Uterus (tissue), 4 donors: ENCODE measurements around the gene CRYL1. TPM values are rescaled to one million over a fixed set of nuclear protein-coding genes. Genes with fewer than 3 reads are reported as not detected.

Experiments used
- DNase-seq, 2 donors: peaks; one replicate each; pipeline ENCODE4 v3.0.0-alpha.2; 2019 to 2020
- H3K27ac ChIP-seq, 2 donors: fragments of 200-600 bp; sonication (generic); 1 replicate in 1 of 2; 2 replicates in 1 of 2; pipeline ENCODE4 v1.5.1; 2016 to 2018
- H3K27me3 ChIP-seq, 2 donors: fragments of 200-600 bp; sonication (generic); one replicate each; pipeline ENCODE4 v1.5.1; 2018 to 2019; ENCODE audit warnings: control low read depth in 1 of 2
- H3K36me3 ChIP-seq, 2 donors: fragments of 200-600 bp; sonication (generic); one replicate each; pipeline ENCODE4 v1.5.1; 2019; ENCODE audit warnings: control low read depth in 1 of 2
- H3K4me1 ChIP-seq, 2 donors: fragments of 200-600 bp; sonication (generic); one replicate each; pipeline ENCODE4 v1.5.1; 2018 to 2019; ENCODE audit warnings: control low read depth in 1 of 2
- H3K4me3 ChIP-seq, 2 donors: fragments of 200-600 bp; sonication (generic); 1 replicate in 1 of 2; 2 replicates in 1 of 2; pipeline ENCODE4 v1.5.1; 2018 to 2019; ENCODE audit warnings: mild to moderate bottlenecking in 1 of 2
- H3K9me3 ChIP-seq, 2 donors: fragments of 200-600 bp; sonication (generic); one replicate each; pipeline ENCODE4 v1.5.1; 2019; ENCODE audit warnings: control low read depth in 1 of 2
- CTCF ChIP-seq, 4 experiments: fragments of 200-600 bp in 2 of 4; fragments of 450-650 bp in 2 of 4; sonication (generic) in 2 of 4; IDR thresholded peaks; one replicate each; pipeline ENCODE4 v1.5.1; 2016 to 2019; ENCODE audit warnings: antibody characterized with exemption in 4 of 4, mild to moderate bottlenecking in 2 of 4, moderate library complexity in 1 of 4
- POLR2A ChIP-seq, 2 donors: fragments of 450-650 bp; IDR thresholded peaks; one replicate each; pipeline ENCODE4 v1.6.1; 2016; ENCODE audit warnings: antibody characterized with exemption in 2 of 2, mild to moderate bottlenecking in 1 of 2, moderate library complexity in 1 of 2
- intact Hi-C: fragments of 100-400 bp; cut with DNase I; formaldehyde crosslinking; loops from one replicate; pipeline ENCODE4 v1.15.1; 2023; ENCODE audit warnings: low total_unique reads
- total RNA-seq, 4 donors: library from RNA; depleted of rRNA in 3 of 4; stranded (reverse); fragments of >200 nt in 3 of 4; gene quantifications; one replicate each; pipeline versions ENCODE4 v1.1.0 to v1.2.4, GENCODE V29; 2014 to 2023
- donor health status: DM: yes; HTN: yes; CAD: no.

The CRYL1 gene
- total RNA-seq, 4 donors from 2014 or later, result 35.6 to 90.4 (median 50.7) TPM

- TF ChIP-seq POLR2A (IDR thresholded peaks at IDR 0.05) (no peak), CTCF (IDR thresholded peaks at IDR 0.05) (no peak)
- Histone ChIP-seq H3K4me3 (no peak overlapping the region), H3K27ac (no peak overlapping the region), H3K27me3 (no peaks in the 10 kb centered on the region), H3K9me3 (no peaks in the 10 kb centered on the region), H3K36me3 (no peaks in the 10 kb centered on the region), H3K4me1 (no peaks in the 10 kb centered on the region)
- DNase-seq, result no peak
- intact Hi-C loops, result no loop called here
Observed at GRCh38 chr13:20528452-20528851, 2.8 kb upstream of the CRYL1 start.

DNA sequence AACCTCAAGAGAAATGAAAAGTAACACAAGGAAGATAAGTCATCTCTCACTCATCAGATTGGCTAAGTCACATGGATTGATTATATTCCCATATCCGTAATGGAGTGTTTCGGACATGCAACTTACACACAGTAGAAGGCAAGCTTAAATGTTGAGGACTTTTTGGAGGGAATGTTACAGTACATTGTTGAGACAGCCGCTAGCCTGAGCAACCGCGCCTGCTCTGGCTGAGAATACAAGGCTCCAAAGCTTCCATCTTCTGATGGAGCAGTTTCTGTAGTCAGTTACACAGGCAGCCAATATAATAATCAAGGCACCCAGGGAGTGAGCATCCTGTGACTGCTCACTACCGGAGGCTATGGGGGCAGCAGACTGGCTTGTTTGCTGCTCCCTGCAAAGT is 1.0 kb upstream of the CRYL1 start:
- no peaks in the 10 kb centered on the region for H3K36me3 ChIP-seq
- H3K4me3 ChIP-seq, result peak overlapping the region; percentile 48 to 94
- DNase-seq, result no peak
- no peak for TF ChIP-seq POLR2A (IDR thresholded peaks at IDR 0.05)
- TF ChIP-seq CTCF (IDR thresholded peaks at IDR 0.05), result no peak
- no peaks in the 10 kb centered on the region for H3K4me1 ChIP-seq
- intact Hi-C loops, result no loop called here
- peak overlapping the region in 1 of 2 donors; percentile 70 for H3K27ac ChIP-seq
- H3K9me3 ChIP-seq, result no peaks in the 10 kb centered on the region
- H3K27me3 ChIP-seq, result no peaks in the 10 kb centered on the region

DNA sequence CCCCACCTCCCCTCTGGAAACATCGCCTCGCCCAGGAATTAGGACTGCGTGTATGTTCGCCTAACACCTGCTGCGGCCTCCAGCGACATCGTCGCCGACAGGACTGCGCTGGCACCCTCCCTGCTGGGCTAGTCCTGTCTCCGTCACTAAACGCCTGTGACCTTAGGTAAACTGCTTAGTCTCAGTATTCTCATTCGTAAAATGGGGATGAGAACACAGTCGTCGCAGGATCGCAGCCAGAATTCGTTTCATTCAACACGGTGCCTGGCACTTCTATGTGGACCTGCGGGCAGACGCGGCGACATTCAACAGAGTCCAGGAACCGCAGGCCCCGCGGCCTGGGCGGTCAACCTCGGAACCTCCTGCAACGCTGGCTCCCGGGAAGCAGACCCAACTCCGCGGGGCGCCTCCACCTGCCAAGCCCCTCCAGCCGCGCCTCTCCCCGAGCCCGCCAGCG is 485 bp downstream of the CRYL1 start:
- intact Hi-C loops, result no loop called here
- no peaks in the 10 kb centered on the region for H3K4me1 ChIP-seq
- no peak for TF ChIP-seq CTCF (IDR thresholded peaks at IDR 0.05)
- TF ChIP-seq POLR2A (IDR thresholded peaks at IDR 0.05), result no peak
- H3K4me3 ChIP-seq, result peak overlapping the region; percentile 48 to 94
- H3K27ac ChIP-seq, result peak overlapping the region; percentile 60 to 70
- no peaks in the 10 kb centered on the region for H3K9me3 ChIP-seq
- no peaks in the 10 kb centered on the region for H3K36me3 ChIP-seq
- H3K27me3 ChIP-seq, result no peaks in the 10 kb centered on the region
- DNase-seq, result peak; percentile 23

DNA sequence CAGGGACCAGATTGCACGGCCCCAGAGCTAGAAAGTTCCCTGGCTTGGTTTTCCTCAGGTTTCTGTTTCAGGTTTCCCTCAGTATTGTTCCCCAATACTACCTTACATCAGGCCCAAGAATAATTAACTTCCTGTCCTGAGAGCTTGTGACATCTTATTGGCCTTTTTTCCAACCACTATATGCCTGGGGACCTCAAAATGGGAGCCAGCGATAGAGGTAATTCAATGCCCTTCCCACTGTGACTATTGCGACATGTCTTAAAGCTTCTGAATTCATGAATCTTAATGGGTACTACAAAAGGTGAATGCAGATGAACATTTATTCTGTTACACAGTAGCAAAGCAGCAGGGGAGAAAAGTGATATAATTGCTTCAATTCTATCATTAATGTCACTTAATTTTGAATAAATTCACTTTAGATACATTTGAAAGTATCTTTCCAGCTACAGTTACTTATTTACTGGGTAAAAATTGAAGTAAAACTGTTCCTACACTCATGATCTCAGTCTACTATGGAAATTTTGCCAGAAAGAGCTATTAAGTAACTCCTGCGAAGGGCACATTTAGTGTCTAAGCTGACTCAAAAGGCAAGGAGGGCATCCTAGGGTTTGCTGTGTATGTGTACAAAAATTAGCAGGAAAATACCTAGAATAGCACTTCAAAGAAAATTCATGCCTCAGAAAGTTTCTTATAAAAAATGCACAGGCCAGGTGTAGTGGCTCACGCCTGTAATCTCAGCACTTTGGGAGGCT is 4.1 kb downstream of the CRYL1 start:
- H3K4me3 ChIP-seq, result no peak overlapping the region
- no peaks in the 10 kb centered on the region for H3K27me3 ChIP-seq
- H3K9me3 ChIP-seq, result no peaks in the 10 kb centered on the region
- no peak for TF ChIP-seq CTCF (IDR thresholded peaks at IDR 0.05)
- no peak for TF ChIP-seq POLR2A (IDR thresholded peaks at IDR 0.05)
- H3K27ac ChIP-seq, result no peak overlapping the region
- H3K36me3 ChIP-seq, result no peaks in the 10 kb centered on the region
- no peak for DNase-seq
- intact Hi-C loops, result no loop called here
- H3K4me1 ChIP-seq, result no peaks in the 10 kb centered on the region

- no peak for DNase-seq
- intact Hi-C loops, result no loop called here
- no peak overlapping the region for H3K27ac ChIP-seq
Observed at GRCh38 chr13:20519875-20520274, 5.8 kb downstream of the CRYL1 start.

More at GRCh38 chr13:20519875-20520274, 5.8 kb downstream of the CRYL1 start:
- Histone ChIP-seq H3K27me3 (no peaks in the 10 kb centered on the region), H3K4me3 (no peak overlapping the region), H3K36me3 (no peaks in the 10 kb centered on the region), H3K9me3 (no peaks in the 10 kb centered on the region), H3K4me1 (no peaks in the 10 kb centered on the region)
- TF ChIP-seq POLR2A (IDR thresholded peaks at IDR 0.05) (no peak), CTCF (IDR thresholded peaks at IDR 0.05) (no peak)
